ENCODE measurements around the gene SCO1.
"Not testable (repeated sequence)": the region's sequence is repeated elsewhere in the genome, so short reads cannot be mapped to it uniquely, and the experiment has no call there.

The SCO1 gene

GRCh38 chr17:10724546-10725195 is 27.3 kb upstream of the SCO1 start:
- DNase-seq, result no peak

GRCh38 chr17:10718547-10718946 is 21.2 kb upstream of the SCO1 start:
- no peak for DNase-seq

GRCh38 chr17:10716218-10716617 is 18.9 kb upstream of the SCO1 start:
- DNase-seq, result no peak

- DNase-seq, result no peak
Observed at GRCh38 chr17:10713318-10713717, 16.0 kb upstream of the SCO1 start.

GRCh38 chr17:10705727-10706126 is 8.4 kb upstream of the SCO1 start:
- no peak for DNase-seq

GRCh38 chr17:10702574-10702973 is 5.2 kb upstream of the SCO1 start:
- DNase-seq, result no peak

GRCh38 chr17:10699856-10700255 is 2.5 kb upstream of the SCO1 start:
- no peak for DNase-seq

GRCh38 chr17:10698096-10698818 is 924 bp upstream of the SCO1 start:
- no peak for DNase-seq

GRCh38 chr17:10695875-10696407 is 1.4 kb downstream of the SCO1 start:
- not testable (repeated sequence) for DNase-seq

GRCh38 chr17:10687499-10687898 is 9.8 kb downstream of the SCO1 start:
- DNase-seq, result no peak

- DNase-seq, result no peak
Observed at GRCh38 chr17:10683853-10684252, 13.5 kb downstream of the SCO1 start.

GRCh38 chr17:10681866-10682446 is 15.4 kb downstream of the SCO1 start:
- no peak for DNase-seq

- DNase-seq, result no peak
Observed at GRCh38 chr17:10674704-10675103, 22.6 kb downstream of the SCO1 start.

- DNase-seq, result no peak
Observed at GRCh38 chr17:10673312-10673711, 24.0 kb downstream of the SCO1 start.

GRCh38 chr17:10668775-10669174 is 28.6 kb downstream of the SCO1 start:
- no peak for DNase-seq

- no peak for DNase-seq
Observed at GRCh38 chr17:10666906-10667305, 30.4 kb downstream of the SCO1 start.

GRCh38 chr17:10664571-10664970 is 32.8 kb downstream of the SCO1 start:
- DNase-seq, result no peak

- no peak for DNase-seq
Observed at GRCh38 chr17:10663231-10663630, 34.1 kb downstream of the SCO1 start.

GRCh38 chr17:10661437-10661836 is 35.9 kb downstream of the SCO1 start:
- DNase-seq, result no peak

- no peak for DNase-seq
Observed at GRCh38 chr17:10657879-10658278, 39.5 kb downstream of the SCO1 start.

- no peak for DNase-seq
Observed at GRCh38 chr17:10657148-10657547, 40.2 kb downstream of the SCO1 start, which contains the start of gene MYH3. MYH3 (minus strand) TSS chr17:10657309; CDS start chr17:10655064, 2,245 bp downstream.

GRCh38 chr17:10653987-10654386 is 43.3 kb downstream of the SCO1 start:
- no peak for DNase-seq

GRCh38 chr17:10652984-10653659 is 44.2 kb downstream of the SCO1 start:
- DNase-seq, result no peak

Data from NK-92 treated with Interleukin-12 subunit alpha and Interleukin-12 subunit beta, amount 100 ng/mL, for 24 hours (cell line).